Measurements from ENCODE around the gene METTL8.

DNA sequence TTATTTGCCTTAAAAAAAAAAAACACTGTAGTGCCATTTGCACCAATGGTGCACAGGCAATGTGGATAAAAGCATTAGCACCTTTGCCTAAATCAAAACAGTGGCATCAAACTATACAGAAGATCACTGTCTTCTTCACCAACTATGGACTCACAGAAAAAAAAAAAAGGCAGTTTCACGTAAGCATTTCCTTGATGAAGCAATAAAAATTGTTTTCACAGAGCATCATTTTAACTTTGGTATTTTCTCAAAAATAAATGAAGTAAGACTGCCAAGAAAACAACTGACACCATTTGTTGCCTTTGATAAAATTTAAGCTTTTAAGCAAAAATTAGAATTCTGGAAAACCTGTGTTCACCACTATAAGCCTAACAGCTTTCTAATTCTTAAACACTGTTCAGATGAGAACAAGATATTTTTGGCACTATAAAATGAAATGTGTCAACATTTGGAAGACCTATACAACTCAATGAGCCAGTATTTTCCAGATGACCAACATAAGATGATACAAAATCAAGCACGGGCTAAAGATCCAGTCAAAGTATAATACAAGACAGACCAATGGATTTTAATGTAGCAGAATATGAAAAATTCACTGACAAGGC, 21.1 kb downstream of the METTL8 start:
- TF ChIP-seq CTCF (IDR thresholded peaks at IDR 0.05) (no peak), POLR2A (IDR thresholded peaks at IDR 0.05) (no peak)
